Measurements from ENCODE around the gene ATP5ME. TPM values are rescaled to one million over a fixed set of nuclear protein-coding genes. Genes with fewer than 3 reads are reported as not detected.
A peak's percentile ranks its signal among the peaks of the same experiment; 100 is the strongest.

Gene ATP5ME
- total RNA-seq, 1 donor, result 60.8 TPM

- no peaks in the 10 kb centered on the region for H3K4me1 ChIP-seq (ENCODE audit: insufficient read depth, low read length)
- H3K4me3 ChIP-seq (ENCODE audit: insufficient read depth, low read length), result no peak overlapping the region
- H3K36me3 ChIP-seq (ENCODE audit: insufficient read depth, low read length), result no peaks in the 10 kb centered on the region
- H3K9me3 ChIP-seq (ENCODE audit: low read depth, low read length), result no peaks in the 10 kb centered on the region
- peaks cover 4% of the 10 kb centered on the region for H3K27me3 ChIP-seq (ENCODE audit: insufficient read depth, low read length)
- no peaks in the 10 kb centered on the region for H4K20me1 ChIP-seq (ENCODE audit: insufficient read depth, low read length)
- H3K27ac ChIP-seq (ENCODE audit: low read depth, low read length), result no peak overlapping the region
- H3K4me2 ChIP-seq (ENCODE audit: insufficient read depth, low read length), result no peak overlapping the region
- no peak for TF ChIP-seq CTCF (IDR thresholded peaks at IDR 0.05; ENCODE audit: extremely low read depth, low read depth, low read length)
- no peaks in the 10 kb centered on the region for H3K79me2 ChIP-seq (ENCODE audit: insufficient read depth, low read length)
- no peak overlapping the region for H2AFZ ChIP-seq (ENCODE audit: low read length)
- DNase-seq (ENCODE audit: insufficient read length, low spot score, missing footprints), result peak; percentile 62
Observed at GRCh38 chr4:633406-633805, 40.7 kb downstream of the ATP5ME start.

GRCh38 chr4:632926-633325 is 41.1 kb downstream of the ATP5ME start:
- no peak overlapping the region for H3K4me2 ChIP-seq (ENCODE audit: insufficient read depth, low read length)
- H3K4me3 ChIP-seq (ENCODE audit: insufficient read depth, low read length), result no peak overlapping the region
- H2AFZ ChIP-seq (ENCODE audit: low read length), result no peak overlapping the region
- no peaks in the 10 kb centered on the region for H4K20me1 ChIP-seq (ENCODE audit: insufficient read depth, low read length)
- peaks cover 3% of the 10 kb centered on the region for H3K27me3 ChIP-seq (ENCODE audit: insufficient read depth, low read length)
- no peaks in the 10 kb centered on the region for H3K36me3 ChIP-seq (ENCODE audit: insufficient read depth, low read length)
- H3K79me2 ChIP-seq (ENCODE audit: insufficient read depth, low read length), result no peaks in the 10 kb centered on the region
- H3K27ac ChIP-seq (ENCODE audit: low read depth, low read length), result no peak overlapping the region
- peak; percentile 86 for DNase-seq (ENCODE audit: insufficient read length, low spot score, missing footprints)
- H3K4me1 ChIP-seq (ENCODE audit: insufficient read depth, low read length), result no peaks in the 10 kb centered on the region
- H3K9me3 ChIP-seq (ENCODE audit: low read depth, low read length), result no peaks in the 10 kb centered on the region
- TF ChIP-seq CTCF (IDR thresholded peaks at IDR 0.05; ENCODE audit: extremely low read depth, low read depth, low read length), result no peak

GRCh38 chr4:632196-632790 is 41.8 kb downstream of the ATP5ME start:
- no peak for TF ChIP-seq CTCF (IDR thresholded peaks at IDR 0.05; ENCODE audit: extremely low read depth, low read depth, low read length)
- H3K27ac ChIP-seq (ENCODE audit: low read depth, low read length), result no peak overlapping the region
- peak; percentile 62 for DNase-seq (ENCODE audit: insufficient read length, low spot score, missing footprints)
- no peaks in the 10 kb centered on the region for H4K20me1 ChIP-seq (ENCODE audit: insufficient read depth, low read length)
- H3K9me3 ChIP-seq (ENCODE audit: low read depth, low read length), result no peaks in the 10 kb centered on the region
- H3K36me3 ChIP-seq (ENCODE audit: insufficient read depth, low read length), result no peaks in the 10 kb centered on the region
- H3K79me2 ChIP-seq (ENCODE audit: insufficient read depth, low read length), result no peaks in the 10 kb centered on the region
- H3K4me2 ChIP-seq (ENCODE audit: insufficient read depth, low read length), result no peak overlapping the region
- no peaks in the 10 kb centered on the region for H3K4me1 ChIP-seq (ENCODE audit: insufficient read depth, low read length)
- H3K27me3 ChIP-seq (ENCODE audit: insufficient read depth, low read length), result no peaks in the 10 kb centered on the region
- no peak overlapping the region for H2AFZ ChIP-seq (ENCODE audit: low read length)
- H3K4me3 ChIP-seq (ENCODE audit: insufficient read depth, low read length), result no peak overlapping the region

GRCh38 chr4:630656-631055 is 43.4 kb downstream of the ATP5ME start:
- Histone ChIP-seq H2AFZ (ENCODE audit: low read length) (no peak overlapping the region), H3K4me2 (ENCODE audit: insufficient read depth, low read length) (no peak overlapping the region), H4K20me1 (ENCODE audit: insufficient read depth, low read length) (no peaks in the 10 kb centered on the region), H3K36me3 (ENCODE audit: insufficient read depth, low read length) (no peaks in the 10 kb centered on the region), H3K27ac (ENCODE audit: low read depth, low read length) (no peak overlapping the region), H3K79me2 (ENCODE audit: insufficient read depth, low read length) (no peaks in the 10 kb centered on the region), H3K27me3 (ENCODE audit: insufficient read depth, low read length) (no peaks in the 10 kb centered on the region), H3K4me1 (ENCODE audit: insufficient read depth, low read length) (no peaks in the 10 kb centered on the region), H3K4me3 (ENCODE audit: insufficient read depth, low read length) (no peak overlapping the region), H3K9me3 (ENCODE audit: low read depth, low read length) (no peaks in the 10 kb centered on the region)
- peak; percentile 63 for DNase-seq (ENCODE audit: insufficient read length, low spot score, missing footprints)
- TF ChIP-seq CTCF (IDR thresholded peaks at IDR 0.05; ENCODE audit: extremely low read depth, low read depth, low read length), result no peak
